NCI-H1417 (cell line): ENCODE measurements around the gene IL1F10.

ENCODE experiments used
- DNase-seq, 3 experiments: peaks; one replicate each; lab custom pipeline; 2025; lab: John Stamatoyannopoulos, UW

The IL1F10 gene

GRCh38 chr2:113067681-113068080 lies at the start of gene IL1F10:
Gene IL1F10, plus strand, starts transcription at chr2:113067970. Its CDS starts 4,769 bp downstream, at chr2:113072739.
- no peak for DNase-seq

GRCh38 chr2:113018509-113018908 lies 49.3 kb upstream of the IL1F10 start:
- no peak for DNase-seq

- DNase-seq: no peak
Measured at GRCh38 chr2:113021312-113021711, 46.5 kb upstream of the IL1F10 start.

GRCh38 chr2:113024764-113025163 lies 43.0 kb upstream of the IL1F10 start:
- DNase-seq: no peak

GRCh38 chr2:113025737-113026136 lies 42.0 kb upstream of the IL1F10 start:
- no peak for DNase-seq

GRCh38 chr2:113027691-113028090 lies 40.1 kb upstream of the IL1F10 start:
- no peak for DNase-seq

GRCh38 chr2:113028112-113028511 lies 39.7 kb upstream of the IL1F10 start:
- DNase-seq: no peak

GRCh38 chr2:113032737-113033136 lies 35.0 kb upstream of the IL1F10 start:
- DNase-seq: no peak

GRCh38 chr2:113034016-113034415 lies 33.8 kb upstream of the IL1F10 start:
- DNase-seq: no peak

GRCh38 chr2:113036763-113037162 lies 31.0 kb upstream of the IL1F10 start:
- no peak for DNase-seq

- no peak for DNase-seq
Measured at GRCh38 chr2:113038291-113038690, 29.5 kb upstream of the IL1F10 start.

GRCh38 chr2:113039158-113039557 lies 28.6 kb upstream of the IL1F10 start:
- DNase-seq: no peak

- DNase-seq: no peak
Measured at GRCh38 chr2:113039719-113040118, 28.1 kb upstream of the IL1F10 start.

GRCh38 chr2:113041871-113042270 lies 25.9 kb upstream of the IL1F10 start:
- no peak for DNase-seq

- DNase-seq: no peak
Measured at GRCh38 chr2:113046465-113046864, 21.3 kb upstream of the IL1F10 start.

- DNase-seq: no peak
Measured at GRCh38 chr2:113050921-113051895, 16.6 kb upstream of the IL1F10 start.

GRCh38 chr2:113052396-113052917 lies 15.3 kb upstream of the IL1F10 start, which contains the start of gene IL36B:
Gene IL36B, minus strand, starts transcription at chr2:113052867.
- no peak for DNase-seq

GRCh38 chr2:113053666-113054065 lies 14.1 kb upstream of the IL1F10 start:
- no peak for DNase-seq

- no peak for DNase-seq
Measured at GRCh38 chr2:113054066-113054465, 13.7 kb upstream of the IL1F10 start.

- DNase-seq: no peak
Measured at GRCh38 chr2:113056521-113056920, 11.2 kb upstream of the IL1F10 start.

GRCh38 chr2:113057117-113057516 lies 10.7 kb upstream of the IL1F10 start:
- no peak for DNase-seq

- DNase-seq: no peak
Measured at GRCh38 chr2:113058411-113058994, 9.3 kb upstream of the IL1F10 start.
